NCI-H524 treated with DMSO at 0.1 percent for 48 hours (cell line): ENCODE data around the gene MIER2.
"Not testable (repeated sequence)": the region's sequence is repeated elsewhere in the genome, so short reads cannot be mapped to it uniquely, and the experiment has no call there.

Experiments used
- DNase-seq: peaks from one replicate; lab custom pipeline; 2025; lab: John Stamatoyannopoulos, UW

The MIER2 gene

GRCh38 chr19:283395-283794 is 61.2 kb downstream of the MIER2 start:
- DNase-seq: no peak

- DNase-seq: no peak
Measured at GRCh38 chr19:282501-282900, 62.1 kb downstream of the MIER2 start.

GRCh38 chr19:281992-282391 is 62.6 kb downstream of the MIER2 start:
- no peak for DNase-seq

- no peak for DNase-seq
Measured at GRCh38 chr19:281156-281853, 63.3 kb downstream of the MIER2 start.

- DNase-seq: no peak
Measured at GRCh38 chr19:280541-281009, 64.0 kb downstream of the MIER2 start.

- no peak for DNase-seq
Measured at GRCh38 chr19:279656-280055, 64.9 kb downstream of the MIER2 start.

- DNase-seq: no peak
Measured at GRCh38 chr19:279231-279630, 65.4 kb downstream of the MIER2 start.

GRCh38 chr19:277581-278165 is 66.9 kb downstream of the MIER2 start:
- no peak for DNase-seq

- DNase-seq: no peak
Measured at GRCh38 chr19:277131-277530, 67.5 kb downstream of the MIER2 start.

- DNase-seq: no peak
Measured at GRCh38 chr19:275958-276646, 68.5 kb downstream of the MIER2 start.

GRCh38 chr19:275000-275399 is 69.6 kb downstream of the MIER2 start:
- DNase-seq: no peak

- DNase-seq: no peak
Measured at GRCh38 chr19:273393-273792, 71.2 kb downstream of the MIER2 start.

GRCh38 chr19:271856-272255 is 72.7 kb downstream of the MIER2 start:
- no peak for DNase-seq

- DNase-seq: not testable (repeated sequence)
Measured at GRCh38 chr19:270766-271318, 73.8 kb downstream of the MIER2 start.

GRCh38 chr19:269241-269640 is 75.4 kb downstream of the MIER2 start:
- DNase-seq: no peak

- DNase-seq: no peak
Measured at GRCh38 chr19:262125-262524, 82.5 kb downstream of the MIER2 start.

GRCh38 chr19:256804-257203 is 87.8 kb downstream of the MIER2 start:
- not testable (repeated sequence) for DNase-seq
